Measurements from ENCODE around the gene ADM5. TPM values are rescaled to one million over a fixed set of nuclear protein-coding genes. Genes with fewer than 3 reads are reported as not detected.

ADM5 gene
- polyA plus RNA-seq, 1 donor from 2014 or later: 7.2 TPM

DNA sequence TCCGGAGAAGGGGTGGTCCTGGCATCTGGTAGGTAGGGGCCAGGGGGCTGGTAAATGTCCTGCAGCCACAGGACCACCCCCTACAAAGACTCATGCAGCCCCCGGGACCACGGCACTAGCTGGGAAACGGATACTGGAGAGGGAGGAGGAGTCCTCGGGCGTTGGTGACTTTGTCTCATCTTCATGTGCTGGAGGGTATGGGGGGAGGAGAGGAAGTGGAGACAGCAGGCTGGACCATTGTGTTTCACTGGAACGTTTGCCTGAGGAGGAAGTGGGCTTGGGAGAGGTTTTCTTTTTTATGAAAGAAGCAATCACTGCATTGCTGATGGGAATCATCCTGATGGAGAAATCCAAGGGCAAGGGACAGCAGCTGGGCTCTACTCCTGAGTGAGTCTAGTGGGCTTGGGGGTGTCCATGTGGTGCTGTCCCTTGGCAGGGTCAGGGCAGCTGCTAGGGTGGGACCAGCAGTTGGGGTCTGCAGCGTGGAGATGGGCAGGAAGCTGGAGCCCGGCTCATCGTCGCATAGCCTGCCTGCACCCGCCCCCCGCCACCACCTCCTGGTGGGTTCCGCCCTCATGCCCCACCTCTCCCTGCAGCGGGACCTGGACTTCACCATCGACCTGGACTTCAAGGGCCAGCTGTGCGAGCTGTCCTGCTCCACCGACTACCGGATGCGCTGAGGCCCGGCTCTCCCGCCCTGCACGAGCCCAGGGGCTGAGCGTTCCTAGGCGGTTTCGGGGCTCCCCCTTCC lies 1.7 kb upstream of the ADM5 start:
- H3K79me2 ChIP-seq (replicated peaks; ENCODE audit: insufficient read depth, low read length): peaks cover 13% of the 10 kb centered on the region
- no peaks in the 10 kb centered on the region for H3F3A ChIP-seq (ENCODE audit: insufficient read depth, low read length, poor library complexity, severe bottlenecking)
- H3K9me3 ChIP-seq (ENCODE audit: low read length): no peaks in the 10 kb centered on the region
- no peaks in the 10 kb centered on the region for H4K20me1 ChIP-seq (ENCODE audit: insufficient read depth)
- H3K27ac ChIP-seq (ENCODE audit: low read length): no peak overlapping the region
- no peak overlapping the region for H3K9ac ChIP-seq (ENCODE audit: low read length)
- no peak overlapping the region for H3K4me3 ChIP-seq (ENCODE audit: low read length)
- no peaks in the 10 kb centered on the region for H3K9me2 ChIP-seq (ENCODE audit: insufficient read depth, low read length)
- no peaks in the 10 kb centered on the region for H3K36me3 ChIP-seq (ENCODE audit: insufficient read depth, low read length)
- no peaks in the 10 kb centered on the region for H3K27me3 ChIP-seq (ENCODE audit: insufficient read depth, low read depth, low read length)
- TF ChIP-seq MXI1 (conservative IDR thresholded peaks at IDR 0.05; ENCODE audit: poor library complexity, severe bottlenecking) (no peak), SMC3 (conservative IDR thresholded peaks at IDR 0.05; ENCODE audit: poor library complexity) (no peak), RAD21 (conservative IDR thresholded peaks at IDR 0.05) (no peak), POLR2AphosphoS5 (IDR thresholded peaks at IDR 0.05) (no peak), TAF1 (IDR thresholded peaks at IDR 0.05; ENCODE audit: low read depth) (no peak), EZH2 (IDR thresholded peaks at IDR 0.05; ENCODE audit: borderline replicate concordance, insufficient read depth, low read length, poor library complexity, severe bottlenecking) (no peak), REST (IDR thresholded peaks at IDR 0.05; ENCODE audit: borderline replicate concordance) (no peak), EP300 (conservative IDR thresholded peaks at IDR 0.05; ENCODE audit: poor library complexity, severe bottlenecking) (no peak)
- TF ChIP-seq, protein P1, sequence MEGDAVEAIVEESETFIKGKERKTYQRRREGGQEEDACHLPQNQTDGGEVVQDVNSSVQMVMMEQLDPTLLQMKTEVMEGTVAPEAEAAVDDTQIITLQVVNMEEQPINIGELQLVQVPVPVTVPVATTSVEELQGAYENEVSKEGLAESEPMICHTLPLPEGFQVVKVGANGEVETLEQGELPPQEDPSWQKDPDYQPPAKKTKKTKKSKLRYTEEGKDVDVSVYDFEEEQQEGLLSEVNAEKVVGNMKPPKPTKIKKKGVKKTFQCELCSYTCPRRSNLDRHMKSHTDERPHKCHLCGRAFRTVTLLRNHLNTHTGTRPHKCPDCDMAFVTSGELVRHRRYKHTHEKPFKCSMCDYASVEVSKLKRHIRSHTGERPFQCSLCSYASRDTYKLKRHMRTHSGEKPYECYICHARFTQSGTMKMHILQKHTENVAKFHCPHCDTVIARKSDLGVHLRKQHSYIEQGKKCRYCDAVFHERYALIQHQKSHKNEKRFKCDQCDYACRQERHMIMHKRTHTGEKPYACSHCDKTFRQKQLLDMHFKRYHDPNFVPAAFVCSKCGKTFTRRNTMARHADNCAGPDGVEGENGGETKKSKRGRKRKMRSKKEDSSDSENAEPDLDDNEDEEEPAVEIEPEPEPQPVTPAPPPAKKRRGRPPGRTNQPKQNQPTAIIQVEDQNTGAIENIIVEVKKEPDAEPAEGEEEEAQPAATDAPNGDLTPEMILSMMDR (IDR thresholded peaks at IDR 0.05; ENCODE audit: poor library complexity, severe bottlenecking): no peak
- no peak overlapping the region for H2AFZ ChIP-seq (ENCODE audit: low read depth, low read length)
- H3K4me2 ChIP-seq (ENCODE audit: low read length): no peak overlapping the region

DNA sequence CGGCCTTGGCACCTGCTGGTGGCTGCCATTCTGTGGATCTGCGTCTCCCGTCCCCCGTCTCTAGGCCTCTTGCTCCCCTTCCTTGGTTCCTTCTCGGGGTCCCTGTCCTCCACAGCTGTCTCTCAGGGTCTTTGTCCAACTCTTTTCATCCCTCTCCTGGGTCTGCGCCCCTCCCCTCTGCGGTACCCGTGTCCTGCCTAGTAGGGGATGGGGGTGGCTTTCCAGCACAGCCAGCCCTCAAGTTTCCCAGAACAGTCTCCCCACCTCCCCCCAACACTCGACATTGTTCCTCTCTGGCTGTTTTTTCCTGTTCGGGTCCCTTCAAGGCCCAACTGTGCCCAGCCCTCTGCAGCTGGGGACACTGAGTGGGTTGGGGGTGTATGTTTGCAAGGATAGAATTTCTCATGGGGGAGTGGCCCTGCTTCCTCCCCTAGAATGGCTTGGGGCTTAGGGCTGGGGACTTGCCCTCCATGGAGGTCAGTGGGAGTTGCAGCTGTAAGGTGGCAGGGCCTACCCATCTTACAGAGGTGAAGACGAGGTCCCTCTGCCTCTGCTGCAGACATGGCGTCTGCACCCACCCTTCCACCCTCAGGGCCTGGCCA lies 762 bp upstream of the ADM5 start:
- H3F3A ChIP-seq (ENCODE audit: insufficient read depth, low read length, poor library complexity, severe bottlenecking): no peaks in the 10 kb centered on the region
- no peaks in the 10 kb centered on the region for H3K9me3 ChIP-seq (ENCODE audit: low read length)
- H3K79me2 ChIP-seq (replicated peaks; ENCODE audit: insufficient read depth, low read length): peaks cover 21% of the 10 kb centered on the region
- TF ChIP-seq MXI1 (conservative IDR thresholded peaks at IDR 0.05; ENCODE audit: poor library complexity, severe bottlenecking): no peak
- peak overlapping the region; percentile 68 for H3K4me2 ChIP-seq (ENCODE audit: low read length)
- H4K20me1 ChIP-seq (ENCODE audit: insufficient read depth): no peaks in the 10 kb centered on the region
- H3K9me2 ChIP-seq (ENCODE audit: insufficient read depth, low read length): no peaks in the 10 kb centered on the region
- peak overlapping the region; percentile 98 for H3K9ac ChIP-seq (ENCODE audit: low read length)
- H2AFZ ChIP-seq (ENCODE audit: low read depth, low read length): no peak overlapping the region
- H3K36me3 ChIP-seq (ENCODE audit: insufficient read depth, low read length): no peaks in the 10 kb centered on the region
- H3K27me3 ChIP-seq (ENCODE audit: insufficient read depth, low read depth, low read length): no peaks in the 10 kb centered on the region
- peak overlapping the region; percentile 71 for H3K4me3 ChIP-seq (ENCODE audit: low read length)
- H3K27ac ChIP-seq (ENCODE audit: low read length): peak overlapping the region; percentile 99

Measured in neural cell (in vitro differentiated cells).